Measurements from ENCODE around the gene PIP. TPM values are rescaled to one million over a fixed set of nuclear protein-coding genes. Genes with fewer than 3 reads are reported as not detected.
"Not testable (repeated sequence)": the region's sequence is repeated elsewhere in the genome, so short reads cannot be mapped to it uniquely, and the experiment has no call there.

The PIP gene
- total RNA-seq, 1 experiment from 2014 or later: not detected

DNA sequence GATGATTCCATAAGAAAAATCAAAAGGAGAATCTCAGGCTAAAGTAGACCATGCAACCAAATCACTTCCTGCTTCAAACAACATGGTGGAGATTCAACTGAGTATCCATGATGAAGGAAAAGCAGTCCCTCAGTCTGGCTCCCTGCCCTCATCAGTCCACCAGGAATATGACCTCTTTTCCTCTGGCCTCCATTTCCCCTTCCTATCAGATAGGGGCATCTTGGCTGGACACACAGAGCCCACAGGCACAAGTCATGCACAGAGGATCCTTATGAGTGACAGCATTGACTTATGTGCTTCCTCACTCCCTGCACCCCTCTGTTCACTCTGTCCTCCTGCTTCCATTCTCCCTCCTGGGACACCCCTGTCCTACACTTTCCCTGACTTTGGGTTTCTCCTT lies 16.8 kb downstream of the PIP start:
- Histone ChIP-seq H4K20me1 (ENCODE audit: insufficient read depth) (no peaks in the 10 kb centered on the region), H3K9me3 (ENCODE audit: control insufficient read depth in 1 of 2, insufficient read depth in 1 of 2, low read depth in 1 of 2, low read length in 2 of 2) (no peaks in the 10 kb centered on the region), H2AFZ (ENCODE audit: low read depth, low read length, poor library complexity, severe bottlenecking) (no peak overlapping the region), H3K4me2 (ENCODE audit: low read length) (no peak overlapping the region), H3K4me1 (ENCODE audit: control insufficient read depth in 1 of 2, insufficient read depth in 2 of 2, low read length in 2 of 2) (no peaks in the 10 kb centered on the region), H3K79me2 (ENCODE audit: insufficient read depth, low read length) (no peaks in the 10 kb centered on the region), H3K27me3 (ENCODE audit: insufficient read depth, low read length) (no peaks in the 10 kb centered on the region), H3K27ac (ENCODE audit: low read depth, low read length) (no peak overlapping the region), H3K9ac (ENCODE audit: low read length) (no peak overlapping the region), H3K36me3 (ENCODE audit: control insufficient read depth in 1 of 2, insufficient read depth in 2 of 2, low read length in 2 of 2) (no peaks in the 10 kb centered on the region), H3K9me2 (ENCODE audit: insufficient read depth) (no peaks in the 10 kb centered on the region), H3K4me3 (replicated peaks in 1 of 2; ENCODE audit: low read depth in 1 of 2, low read length in 2 of 2) (no peak overlapping the region)
- POLR2A ChIA-PET: no interaction called here
- intact Hi-C loops (cut with micrococcal nuclease): no loop called here
- CTCF ChIA-PET: no interaction called here
- no peak for TF ChIP-seq RAD21 (IDR thresholded peaks at IDR 0.05; ENCODE audit: low read depth)
- no peak for TF ChIP-seq SP1 (IDR thresholded peaks at IDR 0.05; ENCODE audit: low read depth)
- TF ChIP-seq ZFX (IDR thresholded peaks at IDR 0.05): no peak
- no peak for TF ChIP-seq POLR2A (IDR thresholded peaks at IDR 0.05; ENCODE audit: borderline replicate concordance, extremely low read depth, insufficient read depth, insufficient read length)
- TF ChIP-seq, protein P1, sequence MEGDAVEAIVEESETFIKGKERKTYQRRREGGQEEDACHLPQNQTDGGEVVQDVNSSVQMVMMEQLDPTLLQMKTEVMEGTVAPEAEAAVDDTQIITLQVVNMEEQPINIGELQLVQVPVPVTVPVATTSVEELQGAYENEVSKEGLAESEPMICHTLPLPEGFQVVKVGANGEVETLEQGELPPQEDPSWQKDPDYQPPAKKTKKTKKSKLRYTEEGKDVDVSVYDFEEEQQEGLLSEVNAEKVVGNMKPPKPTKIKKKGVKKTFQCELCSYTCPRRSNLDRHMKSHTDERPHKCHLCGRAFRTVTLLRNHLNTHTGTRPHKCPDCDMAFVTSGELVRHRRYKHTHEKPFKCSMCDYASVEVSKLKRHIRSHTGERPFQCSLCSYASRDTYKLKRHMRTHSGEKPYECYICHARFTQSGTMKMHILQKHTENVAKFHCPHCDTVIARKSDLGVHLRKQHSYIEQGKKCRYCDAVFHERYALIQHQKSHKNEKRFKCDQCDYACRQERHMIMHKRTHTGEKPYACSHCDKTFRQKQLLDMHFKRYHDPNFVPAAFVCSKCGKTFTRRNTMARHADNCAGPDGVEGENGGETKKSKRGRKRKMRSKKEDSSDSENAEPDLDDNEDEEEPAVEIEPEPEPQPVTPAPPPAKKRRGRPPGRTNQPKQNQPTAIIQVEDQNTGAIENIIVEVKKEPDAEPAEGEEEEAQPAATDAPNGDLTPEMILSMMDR (IDR thresholded peaks at IDR 0.05 in 2 of 3, conservative IDR thresholded peaks at IDR 0.05 in 1 of 3; ENCODE audit: borderline replicate concordance in 1 of 3, insufficient read depth in 1 of 3, low read depth in 2 of 3, low read length in 2 of 3): no peak
- no peak for TF ChIP-seq ELF1 (IDR thresholded peaks at IDR 0.05; ENCODE audit: borderline replicate concordance, low read depth)
- BruUV-seq (replicated peaks): no TSS peak
- RAD21 ChIA-PET (ENCODE audit: low non-redundant PET in 1 of 2, low total read pairs in 2 of 2, uncharacterized antibody in 2 of 2, unreplicated experiment in 2 of 2): no interaction called here
- no peak for ATAC-seq
- no peak for DNase-seq (ENCODE audit: low read depth, low spot score)

DNA sequence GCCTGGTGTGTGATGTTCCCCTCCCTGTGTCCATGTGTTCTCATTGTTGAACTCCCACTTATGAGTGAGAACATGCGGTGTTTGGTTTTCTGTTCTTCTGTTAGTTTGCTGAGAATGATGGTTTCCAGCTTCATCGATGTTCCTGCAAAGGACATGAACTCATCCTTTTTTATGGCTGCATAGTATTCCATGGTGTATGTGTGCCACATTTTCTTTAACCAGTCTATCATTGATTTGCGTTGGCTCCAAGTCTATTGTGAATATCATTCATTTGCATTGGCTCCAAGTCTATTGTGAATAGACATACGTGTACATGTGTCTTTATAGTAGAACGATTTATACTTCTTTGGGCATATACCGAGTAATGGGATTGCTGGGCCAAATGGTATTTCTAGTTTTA lies 18.8 kb downstream of the PIP start:
- H3K9ac ChIP-seq (ENCODE audit: low read length); H3K27ac ChIP-seq (ENCODE audit: low read depth, low read length); H2AFZ ChIP-seq (ENCODE audit: low read depth, low read length, poor library complexity, severe bottlenecking); H3K27me3 ChIP-seq (ENCODE audit: insufficient read depth, low read length); RAD21 ChIA-PET (ENCODE audit: low non-redundant PET in 1 of 2, low total read pairs in 2 of 2, uncharacterized antibody in 2 of 2, unreplicated experiment in 2 of 2); ATAC-seq; H3K9me2 ChIP-seq (ENCODE audit: insufficient read depth); H4K20me1 ChIP-seq (ENCODE audit: insufficient read depth); H3K4me2 ChIP-seq (ENCODE audit: low read length); POLR2A ChIA-PET; H3K4me1 ChIP-seq (ENCODE audit: control insufficient read depth in 1 of 2, insufficient read depth in 2 of 2, low read length in 2 of 2); H3K79me2 ChIP-seq (ENCODE audit: insufficient read depth, low read length); BruUV-seq (replicated peaks); DNase-seq (ENCODE audit: low read depth, low spot score); intact Hi-C loops (cut with micrococcal nuclease); H3K9me3 ChIP-seq (ENCODE audit: control insufficient read depth in 1 of 2, insufficient read depth in 1 of 2, low read depth in 1 of 2, low read length in 2 of 2); H3K36me3 ChIP-seq (ENCODE audit: control insufficient read depth in 1 of 2, insufficient read depth in 2 of 2, low read length in 2 of 2); CTCF ChIA-PET; H3K4me3 ChIP-seq (replicated peaks in 1 of 2; ENCODE audit: low read depth in 1 of 2, low read length in 2 of 2): not testable (repeated sequence)

DNA sequence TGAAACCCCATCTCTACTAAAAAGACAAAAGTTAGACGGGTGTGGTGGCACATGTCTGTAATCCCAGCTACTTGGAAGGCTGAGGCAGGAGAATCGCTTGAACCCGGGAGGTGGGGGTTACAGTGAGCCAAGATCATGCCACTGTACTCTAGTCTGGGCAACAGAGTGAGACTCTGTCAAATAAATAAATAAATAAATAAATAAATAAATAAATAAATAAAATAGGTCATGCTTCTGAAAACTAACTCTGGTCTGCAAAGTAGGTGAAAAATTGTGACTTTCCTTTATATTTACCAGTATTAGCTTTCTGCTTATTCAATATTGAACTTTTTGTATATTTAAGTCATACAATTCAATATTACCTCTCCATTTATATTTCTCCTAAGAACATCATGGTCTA lies 26.7 kb downstream of the PIP start:
- H3K4me1 ChIP-seq (ENCODE audit: control insufficient read depth in 1 of 2, insufficient read depth in 2 of 2, low read length in 2 of 2); H3K9me2 ChIP-seq (ENCODE audit: insufficient read depth); intact Hi-C loops (cut with micrococcal nuclease); H3K4me2 ChIP-seq (ENCODE audit: low read length); BruUV-seq (replicated peaks); H2AFZ ChIP-seq (ENCODE audit: low read depth, low read length, poor library complexity, severe bottlenecking); ATAC-seq; H3K27me3 ChIP-seq (ENCODE audit: insufficient read depth, low read length); H3K27ac ChIP-seq (ENCODE audit: low read depth, low read length); RAD21 ChIA-PET (ENCODE audit: low non-redundant PET in 1 of 2, low total read pairs in 2 of 2, uncharacterized antibody in 2 of 2, unreplicated experiment in 2 of 2); DNase-seq (ENCODE audit: low read depth, low spot score); H3K36me3 ChIP-seq (ENCODE audit: control insufficient read depth in 1 of 2, insufficient read depth in 2 of 2, low read length in 2 of 2); POLR2A ChIA-PET; H4K20me1 ChIP-seq (ENCODE audit: insufficient read depth); H3K9me3 ChIP-seq (ENCODE audit: control insufficient read depth in 1 of 2, insufficient read depth in 1 of 2, low read depth in 1 of 2, low read length in 2 of 2); H3K4me3 ChIP-seq (replicated peaks in 1 of 2; ENCODE audit: low read depth in 1 of 2, low read length in 2 of 2); CTCF ChIA-PET; H3K79me2 ChIP-seq (ENCODE audit: insufficient read depth, low read length); H3K9ac ChIP-seq (ENCODE audit: low read length): not testable (repeated sequence)

Data from HCT116 (cell line).